Measurements from ENCODE around the gene NLGN1.

- TF ChIP-seq, protein P1, sequence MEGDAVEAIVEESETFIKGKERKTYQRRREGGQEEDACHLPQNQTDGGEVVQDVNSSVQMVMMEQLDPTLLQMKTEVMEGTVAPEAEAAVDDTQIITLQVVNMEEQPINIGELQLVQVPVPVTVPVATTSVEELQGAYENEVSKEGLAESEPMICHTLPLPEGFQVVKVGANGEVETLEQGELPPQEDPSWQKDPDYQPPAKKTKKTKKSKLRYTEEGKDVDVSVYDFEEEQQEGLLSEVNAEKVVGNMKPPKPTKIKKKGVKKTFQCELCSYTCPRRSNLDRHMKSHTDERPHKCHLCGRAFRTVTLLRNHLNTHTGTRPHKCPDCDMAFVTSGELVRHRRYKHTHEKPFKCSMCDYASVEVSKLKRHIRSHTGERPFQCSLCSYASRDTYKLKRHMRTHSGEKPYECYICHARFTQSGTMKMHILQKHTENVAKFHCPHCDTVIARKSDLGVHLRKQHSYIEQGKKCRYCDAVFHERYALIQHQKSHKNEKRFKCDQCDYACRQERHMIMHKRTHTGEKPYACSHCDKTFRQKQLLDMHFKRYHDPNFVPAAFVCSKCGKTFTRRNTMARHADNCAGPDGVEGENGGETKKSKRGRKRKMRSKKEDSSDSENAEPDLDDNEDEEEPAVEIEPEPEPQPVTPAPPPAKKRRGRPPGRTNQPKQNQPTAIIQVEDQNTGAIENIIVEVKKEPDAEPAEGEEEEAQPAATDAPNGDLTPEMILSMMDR (IDR thresholded peaks at IDR 0.05; ENCODE audit: low read depth, low read length) = no peak
- no peak for TF ChIP-seq POLR2A (IDR thresholded peaks at IDR 0.05; ENCODE audit: extremely low read depth, insufficient read length)
- no peak for TF ChIP-seq MYC (IDR thresholded peaks at IDR 0.05; ENCODE audit: low read depth, low read length)
Observed at GRCh38 chr3:173397161-173398110, at the start of gene NLGN1.

Data from NB4 (cell line).